Measurements from ENCODE around the gene RAB1B.
"Not testable (repeated sequence)": the region's sequence is repeated elsewhere in the genome, so short reads cannot be mapped to it uniquely, and the experiment has no call there.

Gene RAB1B

GRCh38 chr11:66309475-66309874 lies 41.0 kb downstream of the RAB1B start:
- TF ChIP-seq, protein P1, sequence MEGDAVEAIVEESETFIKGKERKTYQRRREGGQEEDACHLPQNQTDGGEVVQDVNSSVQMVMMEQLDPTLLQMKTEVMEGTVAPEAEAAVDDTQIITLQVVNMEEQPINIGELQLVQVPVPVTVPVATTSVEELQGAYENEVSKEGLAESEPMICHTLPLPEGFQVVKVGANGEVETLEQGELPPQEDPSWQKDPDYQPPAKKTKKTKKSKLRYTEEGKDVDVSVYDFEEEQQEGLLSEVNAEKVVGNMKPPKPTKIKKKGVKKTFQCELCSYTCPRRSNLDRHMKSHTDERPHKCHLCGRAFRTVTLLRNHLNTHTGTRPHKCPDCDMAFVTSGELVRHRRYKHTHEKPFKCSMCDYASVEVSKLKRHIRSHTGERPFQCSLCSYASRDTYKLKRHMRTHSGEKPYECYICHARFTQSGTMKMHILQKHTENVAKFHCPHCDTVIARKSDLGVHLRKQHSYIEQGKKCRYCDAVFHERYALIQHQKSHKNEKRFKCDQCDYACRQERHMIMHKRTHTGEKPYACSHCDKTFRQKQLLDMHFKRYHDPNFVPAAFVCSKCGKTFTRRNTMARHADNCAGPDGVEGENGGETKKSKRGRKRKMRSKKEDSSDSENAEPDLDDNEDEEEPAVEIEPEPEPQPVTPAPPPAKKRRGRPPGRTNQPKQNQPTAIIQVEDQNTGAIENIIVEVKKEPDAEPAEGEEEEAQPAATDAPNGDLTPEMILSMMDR (conservative IDR thresholded peaks at IDR 0.05; ENCODE audit: low read depth, low read length), result no peak
- DNase-seq (ENCODE audit: low read depth), result no peak
- no peak overlapping the region for H3K4me3 ChIP-seq (ENCODE audit: low read length)

DNA sequence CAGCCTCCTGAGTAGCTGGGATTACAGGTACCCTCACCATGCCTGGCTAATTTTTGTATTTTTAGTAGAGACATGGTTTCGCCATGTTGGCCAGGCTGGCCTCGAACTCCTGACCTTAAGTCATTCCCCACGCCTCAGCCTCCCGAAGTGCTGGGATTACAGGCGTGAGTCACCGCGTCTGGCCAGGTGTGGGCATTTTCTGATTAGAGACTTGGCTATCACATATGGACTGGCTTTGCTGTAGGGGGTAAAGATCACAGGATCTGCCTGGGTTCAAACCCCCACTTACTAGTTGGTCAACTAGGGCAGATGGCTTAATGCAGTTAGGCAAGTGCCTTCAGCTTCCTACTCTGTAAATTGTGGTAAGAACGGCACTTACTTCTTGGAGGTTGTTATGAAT lies 41.9 kb downstream of the RAB1B start:
- no peak overlapping the region for H3K4me3 ChIP-seq (ENCODE audit: low read length)
- TF ChIP-seq, protein P1 (conservative IDR thresholded peaks at IDR 0.05; ENCODE audit: low read depth, low read length), result no peak
- DNase-seq (ENCODE audit: low read depth), result no peak

- DNase-seq (ENCODE audit: low read depth); H3K4me3 ChIP-seq (ENCODE audit: low read length): not testable (repeated sequence)
These were observed 42.5 kb downstream of the RAB1B start for GRCh38 chr11:66310803-66311440.

GRCh38 chr11:66311470-66311964 lies 43.1 kb downstream of the RAB1B start:
- no peak for DNase-seq (ENCODE audit: low read depth)
- H3K4me3 ChIP-seq (ENCODE audit: low read length), result peak overlapping the region; percentile 54
- TF ChIP-seq, protein P1 (conservative IDR thresholded peaks at IDR 0.05; ENCODE audit: low read depth, low read length), result peak; percentile 88

- TF ChIP-seq, protein P1 (conservative IDR thresholded peaks at IDR 0.05; ENCODE audit: low read depth, low read length), result no peak
- peak overlapping the region; percentile 54 for H3K4me3 ChIP-seq (ENCODE audit: low read length)
- DNase-seq (ENCODE audit: low read depth), result peak; percentile 60
These were observed 43.6 kb downstream of the RAB1B start for GRCh38 chr11:66311965-66312548.

DNA sequence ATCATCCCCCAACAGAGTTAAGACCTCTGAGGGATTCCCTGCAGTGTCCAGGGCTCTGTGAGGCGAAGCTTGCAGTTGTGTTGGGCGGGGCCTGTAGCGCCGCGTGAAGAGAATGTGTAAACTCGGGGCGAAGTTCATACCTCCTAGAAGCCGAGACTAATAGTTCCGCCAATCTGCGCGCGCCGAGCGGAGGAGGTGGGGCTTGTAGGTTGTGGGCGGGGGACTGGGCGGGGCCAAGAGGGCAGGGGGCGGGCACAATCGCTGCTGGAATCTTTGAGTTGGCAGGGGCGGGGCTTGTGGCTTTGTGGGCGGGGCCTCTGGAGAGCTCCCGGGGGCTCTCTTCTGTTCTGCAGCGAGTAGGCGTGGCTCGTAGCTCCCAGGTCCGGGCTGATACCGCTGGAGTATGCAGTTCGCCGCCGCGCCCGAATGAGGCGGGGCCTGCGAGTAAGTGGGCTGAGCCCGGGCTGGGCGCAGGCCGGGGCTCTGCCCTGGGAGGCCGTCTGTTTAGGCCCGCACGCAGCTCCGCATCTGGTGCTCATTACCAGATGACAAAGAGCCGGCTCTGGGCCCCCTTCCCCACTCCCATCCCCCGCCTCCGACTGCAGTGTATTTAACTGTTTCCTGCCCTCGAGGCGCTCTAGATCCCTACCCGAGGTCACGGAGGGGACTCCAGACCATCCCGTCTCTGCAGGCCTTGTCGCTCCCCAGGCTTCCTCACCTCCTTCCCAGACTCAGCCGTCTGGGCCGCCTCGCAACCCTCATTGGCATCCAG lies 44.3 kb downstream of the RAB1B start:
- H3K4me3 ChIP-seq (ENCODE audit: low read length), result peak overlapping the region; percentile 54
- peak; percentile 86 for DNase-seq (ENCODE audit: low read depth)
- TF ChIP-seq, protein P1 (conservative IDR thresholded peaks at IDR 0.05; ENCODE audit: low read depth, low read length), result no peak

DNA sequence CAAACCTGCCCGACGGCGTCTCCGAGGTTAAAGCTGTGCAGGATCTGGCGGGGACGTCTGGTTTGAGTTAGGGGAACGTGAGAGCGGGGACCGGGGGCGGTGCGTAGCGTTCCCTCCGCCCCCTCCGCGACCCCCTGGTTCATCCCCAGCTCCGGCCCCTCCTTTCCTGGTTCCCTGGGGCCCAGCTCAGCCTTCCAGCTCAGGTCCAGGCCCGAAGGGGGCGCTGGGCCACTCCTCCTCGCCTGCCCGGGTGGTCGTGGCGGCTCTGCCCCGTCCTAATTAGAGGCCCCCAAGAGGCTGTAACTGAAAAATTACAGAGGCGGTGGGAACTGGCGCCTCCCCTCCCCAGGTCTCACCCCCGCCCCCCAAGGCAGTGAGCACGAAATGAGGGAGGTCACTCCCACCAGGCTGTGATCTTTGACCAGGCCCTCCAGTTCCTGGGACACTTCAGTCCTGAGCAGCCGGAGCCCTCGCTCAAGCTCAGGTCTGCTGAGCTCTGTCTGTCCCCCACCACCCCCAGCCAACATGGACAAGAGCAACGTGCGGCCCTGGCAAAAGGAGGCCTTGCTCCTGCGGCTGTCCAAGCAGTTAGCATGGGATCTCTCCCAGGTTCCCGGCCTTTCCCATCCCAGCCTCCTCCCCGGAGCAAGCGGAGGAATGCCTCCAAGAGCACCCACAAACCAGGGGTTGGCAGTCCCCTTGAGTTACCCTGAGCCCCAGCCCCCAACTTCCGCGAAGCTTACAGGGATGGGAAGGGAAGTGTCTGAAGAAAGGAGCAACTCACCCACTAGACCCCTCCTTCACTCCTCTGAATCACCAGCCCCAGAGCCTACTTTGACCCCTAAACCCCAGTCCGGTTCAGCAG lies 45.1 kb downstream of the RAB1B start:
- DNase-seq (ENCODE audit: low read depth), result no peak
- TF ChIP-seq, protein P1 (conservative IDR thresholded peaks at IDR 0.05; ENCODE audit: low read depth, low read length), result peak; percentile 20
- H3K4me3 ChIP-seq (ENCODE audit: low read length), result peak overlapping the region; percentile 34

Data from retinal pigment epithelial cell (primary cell).